SH-SY5Y (cell line): ENCODE data around the gene B4GALT6.

ENCODE experiments used
- GATA2 ChIP-seq: IDR thresholded peaks from 2 replicates; pipeline ENCODE4 v1.6.1; 2011; ENCODE audit warnings: mild to moderate bottlenecking, low read depth, low read length
- GATA3 ChIP-seq: IDR thresholded peaks from 2 replicates; pipeline ENCODE4 v1.6.1; 2011; ENCODE audit warnings: low read depth, mild to moderate bottlenecking, low read length, moderate library complexity

- no peak for TF ChIP-seq GATA2
- TF ChIP-seq GATA3: no peak
Measured at GRCh38 chr18:31614044-31614443, 70.3 kb downstream of the B4GALT6 start.
